DND-41 (cell line): ENCODE measurements around the gene ALDH1A3.

Source experiments
- CTCF ChIP-seq: IDR thresholded peaks from 2 replicates; pipeline ENCODE4 v1.5.1; 2012; ENCODE audit warnings: borderline replicate concordance, low read length, moderate library complexity, mild to moderate bottlenecking; ENCODE audit not compliant: poor library complexity, severe bottlenecking; ENCODE audit errors: extremely low read depth
- EZH2 ChIP-seq: IDR thresholded peaks from 3 replicates; pipeline ENCODE4 v1.6.1; 2012; ENCODE audit warnings: borderline replicate concordance, low read depth, mild to moderate bottlenecking, moderate library complexity, low read length, inconsistent platforms; ENCODE audit not compliant: severe bottlenecking

GRCh38 chr15:100880139-100880896 lies 687 bp downstream of the ALDH1A3 start:
- TF ChIP-seq CTCF (no peak), EZH2 (no peak)
